GM12864 (cell line): ENCODE results near the gene TERB1.
"Not testable (repeated sequence)": the region's sequence is repeated elsewhere in the genome, so short reads cannot be mapped to it uniquely, and the experiment has no call there.

Experiments
- DNase-seq: peaks from one replicate; pipeline ENCODE4 v3.0.0-alpha.2; 2011; ENCODE audit warnings: low read depth
- H3K4me3 ChIP-seq: 2 replicates; pipeline ENCODE4 v1.5.1; 2011; ENCODE audit warnings: mild to moderate bottlenecking, low read depth, low read length, control low read depth
- CTCF ChIP-seq: IDR thresholded peaks from 2 replicates; pipeline ENCODE4 v1.5.1; 2011; ENCODE audit warnings: low read depth, mild to moderate bottlenecking, moderate library complexity, low read length, control low read depth, inconsistent platforms; ENCODE audit errors: missing control alignments

TERB1 gene

GRCh38 chr16:66802159-66802558 is 775 bp upstream of the TERB1 start:
- no peak for DNase-seq
- H3K4me3 ChIP-seq, result no peak overlapping the region
- no peak for TF ChIP-seq CTCF

GRCh38 chr16:66800856-66801255 is 528 bp downstream of the TERB1 start:
- H3K4me3 ChIP-seq, result no peak overlapping the region
- DNase-seq, result no peak
- no peak for TF ChIP-seq CTCF

GRCh38 chr16:66798161-66798560 is 3.2 kb downstream of the TERB1 start:
- DNase-seq, result no peak
- no peak overlapping the region for H3K4me3 ChIP-seq
- no peak for TF ChIP-seq CTCF

DNA sequence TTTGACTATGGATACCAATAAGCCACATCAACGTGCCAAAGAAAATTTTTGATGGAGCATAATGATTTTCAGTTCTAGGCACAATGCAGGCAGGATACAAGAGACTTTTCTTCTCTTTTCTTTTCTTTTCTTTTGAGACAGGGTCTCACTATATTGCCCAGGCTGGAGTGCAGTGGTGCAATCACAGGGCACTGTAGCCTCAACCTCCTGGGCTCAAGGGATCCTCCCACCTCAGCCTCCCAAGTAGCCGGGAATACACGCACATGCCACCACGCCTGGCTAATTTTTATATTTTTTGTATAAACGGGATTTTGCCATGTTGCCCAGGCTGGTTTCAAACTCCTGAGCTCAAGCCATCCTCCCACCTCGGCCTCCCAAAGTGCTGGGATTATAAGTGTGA is 7.4 kb downstream of the TERB1 start:
- DNase-seq, result not testable (repeated sequence)

DNA sequence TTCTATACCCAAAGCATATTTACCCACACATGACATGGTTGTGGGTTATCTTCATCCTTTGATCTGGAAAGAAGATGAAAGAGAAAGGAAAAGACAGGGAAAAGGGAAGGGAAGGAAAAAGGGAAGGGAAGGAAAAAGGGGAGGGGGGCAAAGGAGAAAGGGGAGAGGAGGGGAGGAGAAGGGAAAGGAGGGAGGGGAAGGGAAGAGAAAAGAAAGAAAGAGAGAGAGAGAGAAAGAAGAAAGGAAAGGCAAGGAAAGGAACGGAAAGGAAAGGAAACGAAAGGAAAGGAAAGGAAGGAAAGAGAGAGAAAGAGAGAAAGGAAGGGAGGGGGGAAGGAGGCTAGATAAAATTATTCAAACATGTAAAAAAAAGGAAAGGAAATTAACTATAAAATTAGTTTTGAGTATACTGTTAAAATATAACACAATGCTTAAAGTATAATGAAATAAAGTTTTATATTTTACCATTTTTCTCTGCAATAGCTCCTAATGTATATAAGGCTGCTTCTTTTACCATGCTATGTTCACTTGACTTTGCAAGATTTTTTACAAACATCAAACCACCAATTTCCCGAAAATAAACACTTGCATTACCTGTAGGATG is 11.2 kb downstream of the TERB1 start:
- TF ChIP-seq CTCF, result no peak
- H3K4me3 ChIP-seq, result no peak overlapping the region
- no peak for DNase-seq

More for the DNA sequence above, 7.4 kb downstream of the TERB1 start:
- not testable (repeated sequence) for H3K4me3 ChIP-seq

DNA sequence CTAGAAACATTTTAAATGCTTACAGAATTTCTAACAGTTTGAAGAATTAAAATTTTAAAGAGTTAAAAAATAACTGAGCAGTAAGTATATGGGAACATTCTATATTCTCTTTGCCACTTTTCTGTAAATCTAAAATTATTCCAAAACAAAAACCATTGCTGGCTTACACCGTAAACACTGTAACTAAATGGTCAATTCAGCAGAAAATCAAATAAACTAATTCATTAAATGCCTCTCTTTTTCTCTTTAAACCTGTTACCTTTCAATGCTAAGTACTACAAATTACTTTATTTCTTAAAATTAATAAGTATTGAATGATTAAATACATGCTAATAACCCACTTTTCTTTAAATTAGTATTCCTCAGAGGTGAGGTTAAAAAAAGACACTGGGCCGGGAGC is 14.0 kb downstream of the TERB1 start:
- no peak for TF ChIP-seq CTCF
- no peak overlapping the region for H3K4me3 ChIP-seq
- DNase-seq, result no peak

DNA sequence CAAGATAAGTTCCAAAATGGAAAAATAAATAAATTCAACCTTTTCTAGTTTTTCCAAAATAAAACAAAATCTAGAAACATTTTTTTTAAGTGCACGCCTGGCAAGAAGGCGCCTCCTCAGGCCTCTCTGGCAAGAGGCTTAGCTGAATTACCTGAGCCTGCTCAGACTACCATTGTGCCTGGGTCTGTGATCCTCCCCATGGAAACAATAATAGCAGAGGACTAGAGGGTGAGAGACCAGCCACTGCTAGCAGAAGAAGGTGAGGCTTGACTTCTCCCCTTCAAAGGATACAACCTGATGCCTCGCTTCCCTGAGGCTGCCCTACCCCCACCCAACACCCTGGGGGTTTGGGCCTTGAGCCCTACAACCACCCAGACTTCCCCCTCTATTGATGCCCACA is 14.8 kb downstream of the TERB1 start:
- TF ChIP-seq CTCF, result no peak
- no peak for DNase-seq
- no peak overlapping the region for H3K4me3 ChIP-seq
